Body of pancreas (tissue), 4 donors: ENCODE measurements around the gene LSP1. TPM values are rescaled to one million over a fixed set of nuclear protein-coding genes. Genes with fewer than 3 reads are reported as not detected.

Source experiments
- ATAC-seq: fragments of 150-250 bp; one replicate; pipeline ENCODE4 v1.9.1; 2016
- DNase-seq, 4 donors: peaks; one replicate each; pipeline ENCODE4 v3.0.0-alpha.2; 2019
- H3K27ac ChIP-seq, 4 donors: fragments of 200-600 bp; sonication (generic); 1 replicate in 3 of 4; 2 replicates in 1 of 4; pipeline versions ENCODE4 v1.5.1 to v1.6.1; 2016 to 2019; ENCODE audit warnings: mild to moderate bottlenecking in 1 of 4, mixed read lengths in 1 of 4, moderate library complexity in 1 of 4
- H3K27me3 ChIP-seq, 2 donors: fragments of 200-600 bp; sonication (generic); one replicate each; pipeline ENCODE4 v1.6.0; 2016; ENCODE audit warnings: mild to moderate bottlenecking in 1 of 2
- H3K36me3 ChIP-seq, 2 donors: fragments of 200-600 bp; sonication (generic); replicated peaks in 1 of 2; 2 replicates each; pipeline ENCODE4 v1.5.1; 2016; ENCODE audit warnings: low read depth in 2 of 2; ENCODE audit not compliant: insufficient read depth in 1 of 2
- H3K4me1 ChIP-seq: fragments of 200-600 bp; sonication (generic); one replicate; pipeline ENCODE4 v1.6.0; 2016
- H3K4me3 ChIP-seq, 2 donors: fragments of 200-600 bp; sonication (generic); 1 replicate in 1 of 2; 2 replicates in 1 of 2; pipeline ENCODE4 v1.5.1; 2016 to 2019
- H3K9me3 ChIP-seq, 3 donors: fragments of 200-600 bp; sonication (generic); 1 replicate in 2 of 3; 2 replicates in 1 of 3; pipeline ENCODE4 v1.5.1; 2016
- POLR2A ChIP-seq, 3 donors: fragments of 450-650 bp; IDR thresholded peaks; one replicate each; pipeline ENCODE4 v1.6.1; 2016; ENCODE audit warnings: antibody characterized with exemption in 3 of 3, mild to moderate bottlenecking in 2 of 3
- whole genome bisulfite sequencing, 2 donors: methylation state at CpG; one replicate each; pipeline ENCODE4 v1.1.5; 2017; 5-methylcytosine and 5-hydroxymethylcytosine counted together
- intact Hi-C: fragments of 100-400 bp; cut with DNase I; formaldehyde crosslinking; loops from one replicate; pipeline ENCODE4 v1.15.1; 2023
- total RNA-seq, 2 donors: library from RNA; depleted of rRNA; stranded (reverse); fragments of >200 nt; gene quantifications; one replicate each; pipeline ENCODE4 v1.1.0, GENCODE V29; 2016
- TF ChIP-seq, protein P1 (sequence below), 7 experiments: fragments of 450-650 bp in 4 of 7; fragments of 200-600 bp in 3 of 7; sonication (generic) in 3 of 7; IDR thresholded peaks; one replicate each; pipeline ENCODE4 v1.5.1; 2016 to 2019; ENCODE audit warnings: antibody characterized with exemption in 7 of 7

The LSP1 gene
- total RNA-seq, 2 donors from 2014 or later = 9.9 to 11.5 TPM

DNA sequence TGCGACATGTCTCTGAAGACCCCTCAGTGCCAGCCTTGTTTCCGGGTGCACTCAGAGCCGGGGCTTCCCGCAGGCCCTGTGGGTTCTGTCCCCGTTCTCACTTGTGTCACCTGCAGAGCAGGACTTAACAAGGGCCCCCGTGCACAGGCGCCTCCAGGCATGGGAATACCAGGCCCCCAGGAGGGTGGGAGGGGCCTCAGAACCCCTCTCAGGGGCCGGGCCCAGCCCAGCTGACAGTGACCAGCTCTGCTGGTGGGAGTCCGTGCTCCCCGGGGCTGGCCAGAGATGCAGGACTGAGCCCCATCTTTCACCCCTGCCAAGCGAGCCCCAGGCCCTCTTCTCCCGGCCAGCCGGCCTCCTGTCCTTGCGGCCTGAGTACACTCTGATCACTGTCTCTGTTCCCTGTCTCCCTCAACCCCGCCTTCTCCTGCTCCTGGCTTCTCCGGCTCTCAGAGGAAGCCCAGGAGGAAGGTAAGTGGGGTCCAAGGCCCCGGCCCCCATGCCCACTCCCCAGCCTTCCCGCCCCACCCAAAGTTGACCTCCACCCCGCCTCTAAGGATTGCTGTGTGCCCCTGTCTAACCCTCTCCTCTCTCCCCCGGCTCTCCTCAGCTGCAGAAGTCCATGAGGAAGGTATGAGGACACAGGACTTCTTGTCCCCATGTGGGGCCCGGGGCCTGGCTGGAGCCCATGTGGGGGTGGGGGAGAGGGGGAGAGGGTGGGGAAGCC, 71.9 kb downstream of the LSP1 start:
- intact Hi-C loops = loop anchor here (5.0 kb wide), 1 partner anchor 38 kb away; no protein-coding TSS in a partner anchor
- Histone ChIP-seq H3K9me3 (no peaks in the 10 kb centered on the region), H3K4me1 (no peaks in the 10 kb centered on the region), H3K27ac (no peak overlapping the region), H3K4me3 (no peak overlapping the region), H3K27me3 (no peaks in the 10 kb centered on the region), H3K36me3 (no peaks in the 10 kb centered on the region)
- TF ChIP-seq, protein P1, sequence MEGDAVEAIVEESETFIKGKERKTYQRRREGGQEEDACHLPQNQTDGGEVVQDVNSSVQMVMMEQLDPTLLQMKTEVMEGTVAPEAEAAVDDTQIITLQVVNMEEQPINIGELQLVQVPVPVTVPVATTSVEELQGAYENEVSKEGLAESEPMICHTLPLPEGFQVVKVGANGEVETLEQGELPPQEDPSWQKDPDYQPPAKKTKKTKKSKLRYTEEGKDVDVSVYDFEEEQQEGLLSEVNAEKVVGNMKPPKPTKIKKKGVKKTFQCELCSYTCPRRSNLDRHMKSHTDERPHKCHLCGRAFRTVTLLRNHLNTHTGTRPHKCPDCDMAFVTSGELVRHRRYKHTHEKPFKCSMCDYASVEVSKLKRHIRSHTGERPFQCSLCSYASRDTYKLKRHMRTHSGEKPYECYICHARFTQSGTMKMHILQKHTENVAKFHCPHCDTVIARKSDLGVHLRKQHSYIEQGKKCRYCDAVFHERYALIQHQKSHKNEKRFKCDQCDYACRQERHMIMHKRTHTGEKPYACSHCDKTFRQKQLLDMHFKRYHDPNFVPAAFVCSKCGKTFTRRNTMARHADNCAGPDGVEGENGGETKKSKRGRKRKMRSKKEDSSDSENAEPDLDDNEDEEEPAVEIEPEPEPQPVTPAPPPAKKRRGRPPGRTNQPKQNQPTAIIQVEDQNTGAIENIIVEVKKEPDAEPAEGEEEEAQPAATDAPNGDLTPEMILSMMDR (IDR thresholded peaks at IDR 0.05) = no peak
- no peak for TF ChIP-seq POLR2A (IDR thresholded peaks at IDR 0.05)
- WGBS, 2 donors = 76 to 84% methylated on average over 15 to 18 of the region's 21 CpGs
- no peak for ATAC-seq
- DNase-seq = no peak

GRCh38 chr11:1925373-1926155, 72.7 kb downstream of the LSP1 start:
- Histone ChIP-seq H3K4me1 (no peaks in the 10 kb centered on the region), H3K4me3 (no peak overlapping the region), H3K9me3 (no peaks in the 10 kb centered on the region), H3K36me3 (no peaks in the 10 kb centered on the region), H3K27ac (no peak overlapping the region), H3K27me3 (no peaks in the 10 kb centered on the region)
- TF ChIP-seq, protein P1 (IDR thresholded peaks at IDR 0.05) = no peak
- TF ChIP-seq POLR2A (IDR thresholded peaks at IDR 0.05) = no peak
- intact Hi-C loops = loop anchor here (5.0 kb wide), 1 partner anchor 38 kb away; no protein-coding TSS in a partner anchor
- ATAC-seq = no peak
- 63 to 79% methylated on average over 4 to 19 of the region's 23 CpGs for WGBS, 2 donors
- DNase-seq = no peak

- ATAC-seq (no peak), DNase-seq (no peak)
- no peaks in the 10 kb centered on the region for H3K36me3 ChIP-seq
- WGBS, 2 donors = 84 to 85% methylated on average over 38 to 39 of the region's 41 CpGs
- no peak overlapping the region for H3K4me3 ChIP-seq
- H3K27ac ChIP-seq = no peak overlapping the region
- no peaks in the 10 kb centered on the region for H3K9me3 ChIP-seq
- no peaks in the 10 kb centered on the region for H3K4me1 ChIP-seq
- no peaks in the 10 kb centered on the region for H3K27me3 ChIP-seq
- intact Hi-C loops = loop anchor here (5.0 kb wide), 1 partner anchor 39 kb away; no protein-coding TSS in a partner anchor
- no peak for TF ChIP-seq POLR2A (IDR thresholded peaks at IDR 0.05)
- TF ChIP-seq, protein P1 (IDR thresholded peaks at IDR 0.05) = no peak
Measured at GRCh38 chr11:1926156-1927025, 73.5 kb downstream of the LSP1 start.

- ATAC-seq (no peak), DNase-seq (no peak)
- TF ChIP-seq POLR2A (IDR thresholded peaks at IDR 0.05) = no peak
- TF ChIP-seq, protein P1 (IDR thresholded peaks at IDR 0.05) = no peak
- no peaks in the 10 kb centered on the region for H3K9me3 ChIP-seq
- H3K27ac ChIP-seq = no peak overlapping the region
- H3K4me3 ChIP-seq = no peak overlapping the region
- no peaks in the 10 kb centered on the region for H3K4me1 ChIP-seq
- 80 to 85% methylated on average over 10 to 25 of the region's 28 CpGs for WGBS, 2 donors
- intact Hi-C loops = loop anchor here (5.0 kb wide), 1 partner anchor 40 kb away; no protein-coding TSS in a partner anchor
- H3K36me3 ChIP-seq = no peaks in the 10 kb centered on the region
- H3K27me3 ChIP-seq = no peaks in the 10 kb centered on the region
Measured at GRCh38 chr11:1927026-1927847, 74.4 kb downstream of the LSP1 start.
